NCI-H146 treated with DMSO at 0.1 percent for 48 hours (cell line): ENCODE results near the gene NDUFB1.

Experiments used
- DNase-seq: peaks from one replicate; lab custom pipeline; 2025; ENCODE audit not compliant: unreplicated experiment; lab: John Stamatoyannopoulos, UW

NDUFB1 gene

GRCh38 chr14:92099802-92100201 is 21.7 kb downstream of the NDUFB1 start:
- DNase-seq, result no peak

- no peak for DNase-seq
Measured at GRCh38 chr14:92093320-92093719, 28.2 kb downstream of the NDUFB1 start.

- no peak for DNase-seq
Measured at GRCh38 chr14:92088494-92088893, 33.0 kb downstream of the NDUFB1 start.

- DNase-seq, result no peak
Measured at GRCh38 chr14:92074555-92074954, 47.0 kb downstream of the NDUFB1 start.
